NCI-H82 treated with DMSO at 0.1 percent for 48 hours (cell line): ENCODE measurements around the gene LHX2.
A peak's percentile ranks its signal among the peaks of the same experiment; 100 is the strongest.

Experiments used
- DNase-seq: peaks from one replicate; lab custom pipeline; 2025; ENCODE audit not compliant: unreplicated experiment; lab: John Stamatoyannopoulos, UW

The LHX2 gene

DNA sequence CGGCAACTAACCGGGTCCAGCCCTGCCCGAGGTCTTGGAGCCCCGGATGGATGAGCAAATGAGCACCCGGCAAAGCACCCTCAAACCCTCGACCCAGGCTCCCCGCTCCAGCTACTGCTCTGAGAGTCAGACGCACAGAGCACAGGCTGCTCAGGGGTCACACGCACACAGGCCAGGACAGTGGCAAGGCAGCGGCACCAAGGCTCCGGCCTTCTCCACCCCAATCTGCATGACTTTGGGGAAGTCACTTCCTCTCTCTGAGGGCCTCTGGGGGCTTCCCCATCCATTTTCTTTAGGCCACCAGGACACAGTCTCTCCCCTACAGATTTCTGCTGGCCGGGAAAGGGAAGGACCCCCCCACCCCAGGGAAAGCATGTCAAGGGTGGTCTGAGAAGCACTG is 18.0 kb downstream of the LHX2 start:
- DNase-seq, result no peak

DNA sequence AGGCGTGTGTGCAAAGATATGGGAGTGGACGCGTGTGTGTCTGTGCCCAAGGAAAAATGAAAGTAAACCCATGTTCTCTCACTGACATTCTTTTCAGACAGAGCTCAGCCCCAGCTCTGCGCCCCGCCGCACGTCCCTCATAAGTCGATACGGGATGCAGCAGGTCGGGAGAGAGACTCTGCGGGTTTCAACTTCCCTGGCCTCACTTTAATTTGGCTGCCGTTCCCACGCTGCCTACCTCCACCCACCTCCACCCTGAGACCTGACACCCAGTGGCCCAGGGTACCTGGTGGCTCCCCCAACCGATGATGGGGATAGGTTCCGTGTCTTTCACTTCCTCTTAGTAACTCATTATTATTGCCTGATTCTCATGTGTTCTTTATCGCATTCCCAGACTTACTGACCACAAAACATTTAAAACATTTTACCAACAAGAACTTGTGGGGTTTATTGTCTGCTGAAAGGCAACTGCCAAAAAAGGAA is 19.4 kb downstream of the LHX2 start:
- no peak for DNase-seq

DNA sequence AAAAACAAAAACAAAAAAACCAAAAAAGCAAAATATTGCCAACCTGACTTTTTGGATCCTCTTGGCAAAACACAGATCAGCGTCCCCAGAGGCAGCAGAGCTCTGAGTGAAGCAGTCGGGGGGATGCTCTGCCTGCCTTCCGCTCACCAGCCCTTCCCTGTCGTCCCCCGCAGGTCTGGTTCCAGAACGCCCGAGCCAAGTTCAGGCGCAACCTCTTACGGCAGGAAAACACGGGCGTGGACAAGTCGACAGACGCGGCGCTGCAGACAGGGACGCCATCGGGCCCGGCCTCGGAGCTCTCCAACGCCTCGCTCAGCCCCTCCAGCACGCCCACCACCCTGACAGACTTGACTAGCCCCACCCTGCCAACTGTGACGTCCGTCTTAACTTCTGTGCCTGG is 20.7 kb downstream of the LHX2 start:
- no peak for DNase-seq

DNA sequence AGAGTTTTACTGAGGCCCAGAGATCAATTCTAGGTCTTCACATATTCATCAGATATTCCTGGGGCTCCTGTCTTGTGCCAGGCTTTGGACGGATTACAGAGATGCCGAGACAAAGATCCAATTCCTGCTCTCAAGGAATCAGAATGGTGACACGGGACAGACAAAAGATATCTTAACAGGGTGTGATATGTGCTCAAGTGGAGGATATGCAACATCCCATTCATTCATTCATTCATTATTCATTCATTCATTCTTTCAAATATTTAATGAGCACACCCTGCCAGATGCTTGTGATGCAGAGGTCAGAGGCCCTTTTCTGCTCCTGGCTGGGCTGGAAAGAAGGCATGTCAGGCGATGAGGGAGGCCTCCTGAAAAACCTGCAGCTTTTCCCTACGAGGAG is 21.8 kb downstream of the LHX2 start:
- DNase-seq, result no peak

DNA sequence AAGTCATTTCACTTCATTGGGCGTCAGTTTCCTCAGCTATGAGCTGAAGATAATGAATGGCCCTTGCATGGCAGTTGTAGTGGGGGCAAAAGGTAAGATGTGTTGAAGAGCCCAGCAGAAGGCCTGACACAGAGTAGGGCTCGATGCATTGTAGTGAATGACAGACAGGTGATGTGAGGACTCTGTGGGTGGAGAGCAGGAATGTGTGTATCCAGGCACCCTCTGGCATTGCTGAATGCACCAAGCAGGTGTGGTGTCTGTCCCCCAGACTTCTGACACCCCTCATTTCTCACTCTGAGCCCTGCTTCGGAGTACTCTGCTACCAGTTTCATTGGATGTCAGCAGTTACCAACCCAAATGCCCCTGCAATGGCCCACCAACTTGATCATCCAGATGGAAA is 22.4 kb downstream of the LHX2 start:
- DNase-seq, result no peak

DNA sequence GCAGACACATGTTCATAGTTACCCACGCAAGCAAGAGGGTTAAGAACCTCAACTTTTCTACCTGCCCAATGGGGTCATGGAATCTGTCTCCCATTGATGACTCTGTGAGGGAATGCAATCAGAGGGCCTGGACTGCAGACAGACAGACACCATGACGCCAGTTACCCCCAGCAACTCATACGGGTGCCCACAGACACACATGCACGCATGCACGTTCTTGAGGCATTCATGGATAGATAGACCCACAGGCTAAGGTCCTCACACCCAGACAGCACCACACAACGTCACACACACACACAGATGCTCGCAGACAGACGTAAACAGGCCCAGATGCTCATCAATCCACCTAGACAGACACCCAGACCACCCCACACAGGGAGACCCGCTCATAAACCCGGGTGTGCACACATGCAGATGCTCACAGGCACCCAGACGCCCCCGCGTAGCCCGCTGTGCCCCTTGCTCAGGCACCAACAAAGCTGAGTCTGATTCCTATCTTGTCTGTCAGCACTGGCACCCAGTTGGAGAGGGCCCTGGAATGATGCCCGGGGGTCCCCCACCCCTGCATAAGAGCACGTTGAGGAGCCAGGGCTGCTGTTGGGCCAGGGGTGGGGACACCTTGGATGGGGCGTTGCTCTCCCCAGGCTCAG is 23.6 kb downstream of the LHX2 start:
- DNase-seq, result no peak

DNA sequence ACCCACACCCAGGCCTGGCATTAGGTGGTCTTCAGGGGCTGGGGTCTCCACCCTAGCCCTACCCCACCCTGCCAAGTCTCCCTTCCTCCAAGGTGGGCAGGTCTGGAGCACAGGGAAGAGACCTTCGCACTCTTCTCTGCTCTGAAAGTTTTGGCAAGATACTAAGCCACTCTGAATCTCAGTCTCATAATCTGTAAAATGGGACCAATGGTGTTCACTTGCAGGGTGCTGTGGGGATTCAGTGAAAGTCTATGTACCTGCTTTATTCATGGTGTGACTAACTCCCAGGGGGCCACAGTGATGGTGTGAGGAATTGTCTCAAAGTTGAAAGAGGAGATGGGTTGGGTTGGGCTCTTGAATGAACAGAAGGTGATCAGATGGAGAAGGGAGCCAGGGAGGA is 25.0 kb downstream of the LHX2 start:
- DNase-seq, result no peak

DNA sequence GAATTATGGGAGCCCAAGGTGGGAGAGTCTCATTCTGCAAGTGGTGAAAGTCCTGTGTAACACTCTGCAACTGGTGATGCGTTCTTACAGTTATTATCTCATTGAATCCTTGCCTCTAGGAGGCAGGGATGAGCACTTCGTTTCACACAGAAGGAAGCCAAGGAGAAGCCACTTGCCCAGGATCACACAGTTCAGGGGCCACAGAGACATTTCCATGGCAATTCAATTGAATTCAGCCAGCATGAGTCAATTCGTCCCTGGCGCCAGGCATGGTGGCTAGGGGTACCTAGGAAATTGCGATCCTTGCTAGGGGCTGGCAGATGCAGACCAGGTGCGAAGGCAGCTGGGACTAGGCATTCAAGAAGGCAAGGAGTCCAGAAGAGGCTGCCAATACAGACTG is 26.2 kb downstream of the LHX2 start:
- DNase-seq, result no peak

DNA sequence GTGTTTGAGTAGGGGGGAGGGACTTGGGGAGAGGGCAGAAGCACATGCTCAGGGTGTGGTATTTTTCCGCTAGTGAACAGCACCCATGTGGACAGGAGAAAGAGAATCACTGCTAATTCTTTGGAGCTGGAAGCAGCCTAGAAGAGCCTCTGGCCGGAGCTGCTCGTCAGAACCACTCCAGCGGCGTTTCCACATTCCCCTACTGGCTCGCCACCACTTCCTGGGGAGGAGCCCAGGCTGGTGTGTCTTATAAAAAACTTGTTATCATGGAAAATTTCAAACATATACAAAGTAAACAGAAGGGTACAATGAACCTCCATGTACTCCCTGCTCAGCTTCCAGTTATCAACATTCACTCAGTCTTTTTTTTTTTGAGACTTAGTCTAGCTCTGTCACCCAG is 26.7 kb downstream of the LHX2 start:
- no peak for DNase-seq

DNA sequence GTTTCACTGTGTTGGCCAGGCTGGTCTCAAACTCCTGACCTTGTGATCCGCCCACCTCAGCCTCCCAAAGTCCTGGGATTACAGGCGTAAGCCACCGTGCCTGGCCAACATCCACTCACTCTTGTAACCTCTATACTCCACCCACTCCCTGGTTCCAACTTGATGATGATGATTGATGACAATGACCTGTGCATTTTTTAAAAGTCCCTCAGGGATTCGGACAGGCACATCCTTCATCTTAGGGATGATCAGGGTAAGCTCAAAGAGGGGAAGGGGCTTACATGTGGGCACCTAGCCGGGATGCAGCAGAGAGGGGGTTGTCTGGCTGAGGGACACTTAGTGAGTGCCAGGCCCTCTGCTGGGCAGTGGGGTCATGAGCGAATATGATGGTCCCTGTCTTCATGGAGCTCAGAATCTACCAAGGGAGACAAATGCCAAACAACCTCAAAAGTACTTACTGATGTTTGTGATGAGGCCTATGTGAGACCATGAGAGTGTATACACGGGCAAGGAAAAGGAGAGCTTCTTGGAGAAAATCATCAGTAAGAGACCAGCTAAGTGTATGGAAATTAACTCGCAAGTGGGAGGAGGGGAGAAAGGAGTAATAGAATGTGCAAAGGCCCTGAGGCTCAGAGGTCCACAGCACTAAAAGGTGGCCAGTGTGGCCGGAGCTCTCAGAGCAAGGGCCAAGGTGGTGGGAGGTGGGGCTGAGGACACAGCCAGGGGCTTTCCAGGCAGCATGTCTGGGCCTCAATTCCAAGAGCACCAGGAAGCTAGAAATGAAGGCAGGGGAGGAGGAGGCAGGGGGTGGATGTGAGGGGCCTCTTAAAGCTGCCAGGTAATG is 27.4 kb downstream of the LHX2 start:
- DNase-seq, result no peak

DNA sequence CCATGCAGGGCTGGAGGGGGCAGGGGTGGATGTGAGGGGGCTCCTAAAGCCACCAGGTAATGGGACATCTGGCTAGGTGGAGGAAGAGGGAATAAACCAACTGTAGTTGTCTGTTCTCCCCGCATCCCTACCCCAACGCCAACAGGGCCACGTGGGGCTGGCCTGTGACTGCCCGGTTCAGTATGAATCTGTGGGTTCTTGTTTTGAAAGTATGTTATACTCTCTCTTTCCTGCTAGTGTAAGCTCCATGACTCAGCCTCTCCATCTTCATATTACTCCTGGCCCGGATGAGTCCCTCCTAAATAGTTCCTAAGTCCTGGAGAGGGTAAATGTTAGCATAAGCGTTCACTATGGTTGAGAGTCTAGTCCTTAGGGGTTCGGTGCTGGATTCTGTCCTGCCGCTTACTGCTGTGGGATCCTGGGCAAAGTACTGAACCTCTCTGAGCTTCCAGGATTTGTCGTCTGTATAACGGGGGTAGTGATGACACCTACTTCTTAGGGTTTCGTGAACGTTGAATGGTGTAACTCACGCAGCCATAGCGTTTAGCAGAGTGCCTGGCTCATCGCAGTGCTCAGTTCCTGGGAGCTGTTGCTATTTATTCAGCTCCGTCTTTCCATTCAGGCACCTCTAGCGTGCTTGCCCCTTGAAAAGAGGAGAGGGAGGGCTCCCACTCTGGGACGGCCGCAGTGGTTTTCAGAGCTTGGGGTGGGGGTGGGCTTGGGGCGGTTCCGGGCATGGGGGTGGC is 28.8 kb downstream of the LHX2 start:
- no peak for DNase-seq

DNA sequence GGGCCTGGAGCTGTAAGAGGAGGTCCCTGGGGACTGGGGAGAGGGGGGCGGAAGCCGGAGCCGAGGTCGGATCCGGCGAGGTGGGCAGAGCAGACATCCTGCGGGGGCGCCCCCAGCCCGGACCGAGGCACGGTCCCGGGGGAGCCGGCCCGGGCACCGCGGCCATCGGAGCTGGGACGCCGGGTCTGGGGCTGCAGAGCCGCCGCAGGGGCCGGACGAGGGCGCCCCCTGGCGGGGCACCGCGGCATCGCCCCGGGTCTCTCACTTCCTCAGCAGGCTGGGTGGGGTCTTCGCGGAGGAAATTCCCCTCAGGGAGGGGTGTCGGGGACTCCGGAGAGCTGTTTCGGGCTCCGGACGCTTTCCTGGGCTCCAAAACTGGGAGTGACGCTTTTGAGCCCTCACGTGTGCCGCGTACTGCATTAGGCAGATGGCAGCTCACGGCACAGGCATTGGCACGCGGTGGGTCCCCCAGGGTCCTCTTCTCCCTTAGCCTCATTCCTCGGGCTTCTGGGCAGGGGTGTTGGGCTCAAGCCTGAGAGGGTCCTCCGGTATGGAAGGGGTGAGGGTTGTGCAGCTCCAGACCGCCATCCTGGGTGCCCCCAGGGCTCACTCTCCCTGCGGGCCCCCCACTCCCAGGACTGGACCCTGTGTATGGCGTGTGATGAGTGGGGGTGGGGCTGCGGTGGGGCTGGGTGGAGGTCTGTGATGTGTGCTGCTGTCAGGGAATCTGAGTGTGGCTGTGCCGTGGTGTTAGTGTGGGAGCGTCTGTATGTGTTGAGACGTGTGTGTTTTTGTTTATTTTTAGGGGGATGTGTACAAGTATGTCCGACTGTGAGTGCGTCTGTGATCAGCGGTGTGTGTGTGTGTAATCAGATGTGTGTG is 29.6 kb downstream of the LHX2 start:
- DNase-seq, result peak; percentile 12

DNA sequence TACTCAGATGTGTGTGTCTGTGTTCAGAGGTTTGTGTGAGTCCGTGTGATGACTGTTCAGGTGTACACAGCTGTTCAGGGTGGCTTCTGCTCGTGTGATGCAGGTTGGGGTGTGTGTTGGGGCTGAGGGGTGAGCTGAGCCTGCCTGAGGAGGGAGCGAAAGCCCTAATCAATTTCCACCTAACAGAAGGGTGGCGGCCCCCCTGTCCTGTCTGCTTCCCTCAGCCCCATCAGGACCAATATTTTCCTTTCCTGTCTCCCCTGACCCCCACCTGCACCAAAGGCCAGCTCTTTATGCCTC is 30.2 kb downstream of the LHX2 start:
- no peak for DNase-seq

DNA sequence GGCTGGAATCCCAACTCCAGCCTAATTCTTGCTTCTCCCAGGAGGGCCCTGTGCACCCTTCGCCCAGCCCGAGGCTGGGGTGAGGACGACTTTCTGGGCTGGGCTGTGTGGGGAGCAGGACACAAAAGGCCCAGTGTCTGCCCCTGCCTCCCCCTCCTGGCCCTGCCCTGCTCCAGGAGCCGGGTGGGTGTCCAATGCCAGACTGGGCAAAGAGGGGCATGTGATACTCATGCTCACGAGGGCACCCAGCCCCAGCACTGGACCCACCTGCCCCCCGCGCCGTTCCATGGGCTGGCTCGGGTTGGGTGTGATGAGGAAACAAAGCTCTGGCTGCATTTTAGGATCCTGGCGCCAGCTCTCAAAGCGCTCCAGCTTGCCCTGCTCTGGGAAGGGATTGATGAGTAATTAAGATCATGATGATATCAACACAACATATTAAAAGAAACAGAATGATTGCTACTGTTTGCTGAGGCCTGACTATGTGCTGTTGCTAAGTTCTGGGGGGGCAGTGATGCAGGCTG is 30.7 kb downstream of the LHX2 start:
- no peak for DNase-seq

DNA sequence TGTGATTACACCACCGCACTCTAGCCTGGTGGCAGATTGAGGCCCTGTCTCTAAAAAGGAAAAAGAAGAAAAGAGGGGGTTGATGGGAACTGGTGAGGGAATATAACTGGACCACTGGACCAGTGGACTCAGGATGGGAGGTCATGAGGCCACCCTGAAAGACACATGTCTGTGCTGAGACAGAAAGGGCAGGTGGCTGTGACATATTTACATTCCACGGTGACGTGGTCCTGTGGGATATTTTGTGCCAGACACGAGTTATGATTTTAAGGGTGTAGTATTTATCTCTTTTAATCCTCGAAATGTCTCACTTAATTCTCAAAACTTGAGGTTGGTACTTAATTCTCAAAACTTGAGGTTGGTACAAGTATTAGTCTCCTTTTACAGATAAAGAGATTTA is 32.9 kb downstream of the LHX2 start:
- DNase-seq, result no peak

DNA sequence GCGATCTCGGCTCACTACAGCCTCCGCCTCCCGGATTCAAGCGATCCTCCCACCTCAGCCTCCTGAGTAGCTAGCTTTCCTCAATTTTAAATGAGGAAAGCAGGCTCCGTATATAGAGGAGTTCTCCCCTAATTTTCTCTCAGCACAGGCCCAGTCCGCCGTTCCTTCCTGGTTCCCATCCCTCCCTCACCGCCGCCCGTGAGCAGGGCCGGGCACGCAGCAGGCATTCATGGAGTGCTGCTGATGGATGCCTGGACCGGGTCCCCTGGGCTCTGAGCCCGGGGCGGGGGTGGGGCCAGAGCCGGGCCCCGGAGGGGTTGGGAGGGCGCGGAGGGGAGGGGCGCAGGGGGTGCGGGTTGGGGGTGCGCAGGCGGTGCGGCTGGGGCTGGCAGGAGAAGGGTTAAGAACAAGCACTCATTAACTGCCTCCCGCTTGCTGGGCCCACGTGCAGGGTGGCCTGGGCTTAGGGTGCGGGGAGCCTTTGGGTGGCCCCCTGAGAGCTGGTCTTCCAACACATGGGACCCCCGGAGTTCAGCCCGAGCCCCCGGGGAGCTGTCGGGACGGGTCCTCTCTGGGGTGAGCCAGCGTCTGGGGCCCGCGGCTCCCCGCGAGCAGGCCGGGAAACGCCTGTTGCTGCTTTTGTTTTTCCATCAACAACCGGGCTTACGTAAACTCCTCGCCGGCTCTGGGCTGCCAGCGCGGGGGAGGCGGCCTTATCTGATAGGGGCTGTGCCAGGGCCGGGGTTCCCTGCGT is 33.7 kb downstream of the LHX2 start:
- no peak for DNase-seq

DNA sequence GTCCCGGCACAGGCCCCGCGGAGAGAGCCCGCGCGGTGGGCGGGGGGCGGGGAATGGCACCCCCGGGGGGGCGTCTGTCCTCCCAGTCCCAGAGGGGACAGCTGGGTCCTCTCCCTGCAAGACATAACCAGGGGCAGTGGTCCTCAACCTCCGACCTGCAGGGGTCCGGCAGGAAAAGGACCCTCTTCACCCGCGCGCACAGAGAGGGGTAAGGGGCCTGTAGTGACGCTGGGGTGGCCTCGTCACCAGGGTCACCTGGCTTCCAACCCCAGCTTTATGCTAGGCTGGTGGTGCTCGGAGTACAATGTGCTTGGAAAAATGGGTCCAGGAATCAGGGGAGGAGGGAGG is 34.2 kb downstream of the LHX2 start:
- no peak for DNase-seq

DNA sequence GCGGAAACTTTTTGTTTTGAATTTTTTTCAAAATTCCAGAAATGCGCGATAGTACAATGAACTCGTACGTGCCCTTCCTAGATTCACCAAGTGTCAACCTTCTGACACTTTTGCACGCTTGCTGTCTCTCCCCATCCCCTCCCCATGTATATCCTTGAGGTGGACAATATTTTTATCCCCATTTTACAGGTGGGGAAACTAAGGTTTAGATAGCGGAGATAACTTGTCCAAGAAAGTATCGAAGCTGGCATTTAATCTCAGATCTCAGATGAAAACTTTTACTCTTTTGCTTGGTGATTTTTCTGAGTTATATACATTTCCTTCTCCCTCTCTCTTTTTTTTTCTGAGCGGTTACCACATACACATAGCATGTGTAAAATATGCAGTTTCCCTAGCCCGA is 34.6 kb downstream of the LHX2 start:
- no peak for DNase-seq

DNA sequence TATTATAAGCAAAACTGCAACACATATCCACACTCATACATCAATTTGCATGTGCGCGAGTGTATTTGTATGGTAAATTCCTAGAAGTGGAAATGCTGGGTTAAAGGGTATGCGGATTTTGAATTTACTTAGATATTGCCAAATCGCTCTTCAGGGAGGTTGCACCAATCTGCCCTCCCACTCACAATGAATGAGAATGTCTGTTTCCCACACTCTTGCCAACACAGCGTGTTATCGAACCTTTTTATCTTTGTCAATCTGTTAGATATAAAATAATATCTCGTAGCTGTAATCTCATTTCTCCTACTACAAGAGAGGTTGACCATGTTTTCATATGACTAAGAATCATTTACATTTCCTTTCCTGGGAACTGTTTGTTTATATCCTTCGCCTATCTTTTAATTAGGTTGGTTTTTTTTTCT is 35.7 kb downstream of the LHX2 start:
- no peak for DNase-seq

DNA sequence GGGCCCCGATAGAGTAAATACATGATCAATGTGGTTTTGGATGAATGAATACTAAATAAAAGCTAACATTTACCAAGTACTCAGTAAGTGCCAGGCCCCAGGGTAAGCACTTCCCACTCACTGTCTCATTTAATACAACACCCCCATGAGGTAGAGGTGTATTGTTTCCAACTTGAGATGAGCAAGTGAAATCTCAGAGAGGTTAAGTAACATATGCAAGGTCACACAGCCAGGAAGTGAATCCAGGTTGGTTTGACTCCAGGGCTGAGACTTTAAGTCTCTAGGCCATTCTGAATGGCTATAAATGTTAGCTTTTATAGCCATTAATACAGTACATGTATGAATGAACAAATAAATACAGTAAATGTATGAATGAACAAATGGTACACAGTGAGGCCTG is 39.4 kb downstream of the LHX2 start:
- no peak for DNase-seq
